HepG2 (cell line): ENCODE results near the gene SLC22A23.

ENCODE experiments used
- IRF2 ChIP-seq: IDR thresholded peaks from 2 replicates; pipeline ENCODE4 v1.6.1; 2018; ENCODE audit warnings: missing genetic modification reagents, missing compliant biosample characterization
- JUNB ChIP-seq: sonication (generic); formaldehyde crosslinking; IDR thresholded peaks from 2 replicates; pipeline ENCODE4 v1.8.0; 2022; ENCODE audit warnings: missing genetic modification reagents, mild to moderate bottlenecking, borderline replicate concordance
- PBX2 ChIP-seq: IDR thresholded peaks from 2 replicates; pipeline ENCODE4 v1.6.1; 2016; ENCODE audit warnings: control low read depth
- POLR2AphosphoS5 ChIP-seq: IDR thresholded peaks from 2 replicates; pipeline ENCODE4 v1.6.1; 2012; ENCODE audit warnings: low read depth, low read length
- SMC3 ChIP-seq: IDR thresholded peaks from 2 replicates; pipeline ENCODE4 v1.6.1; 2011; ENCODE audit warnings: low read length, improper control_type of control experiment
- TRIM24 ChIP-seq: sonication (generic); formaldehyde crosslinking; IDR thresholded peaks from 2 replicates; pipeline ENCODE4 v1.8.0; 2022; ENCODE audit warnings: mild to moderate bottlenecking, missing genetic modification reagents
- ZKSCAN1 ChIP-seq: fragments of 150-350 bp; IDR thresholded peaks from 2 replicates; pipeline ENCODE4 v1.6.1; 2014; ENCODE audit warnings: low read length
- ZNF672 ChIP-seq: sonication (generic); formaldehyde crosslinking; IDR thresholded peaks from 2 replicates; pipeline ENCODE4 v1.8.1; 2022; ENCODE audit warnings: missing genetic modification reagents

DNA sequence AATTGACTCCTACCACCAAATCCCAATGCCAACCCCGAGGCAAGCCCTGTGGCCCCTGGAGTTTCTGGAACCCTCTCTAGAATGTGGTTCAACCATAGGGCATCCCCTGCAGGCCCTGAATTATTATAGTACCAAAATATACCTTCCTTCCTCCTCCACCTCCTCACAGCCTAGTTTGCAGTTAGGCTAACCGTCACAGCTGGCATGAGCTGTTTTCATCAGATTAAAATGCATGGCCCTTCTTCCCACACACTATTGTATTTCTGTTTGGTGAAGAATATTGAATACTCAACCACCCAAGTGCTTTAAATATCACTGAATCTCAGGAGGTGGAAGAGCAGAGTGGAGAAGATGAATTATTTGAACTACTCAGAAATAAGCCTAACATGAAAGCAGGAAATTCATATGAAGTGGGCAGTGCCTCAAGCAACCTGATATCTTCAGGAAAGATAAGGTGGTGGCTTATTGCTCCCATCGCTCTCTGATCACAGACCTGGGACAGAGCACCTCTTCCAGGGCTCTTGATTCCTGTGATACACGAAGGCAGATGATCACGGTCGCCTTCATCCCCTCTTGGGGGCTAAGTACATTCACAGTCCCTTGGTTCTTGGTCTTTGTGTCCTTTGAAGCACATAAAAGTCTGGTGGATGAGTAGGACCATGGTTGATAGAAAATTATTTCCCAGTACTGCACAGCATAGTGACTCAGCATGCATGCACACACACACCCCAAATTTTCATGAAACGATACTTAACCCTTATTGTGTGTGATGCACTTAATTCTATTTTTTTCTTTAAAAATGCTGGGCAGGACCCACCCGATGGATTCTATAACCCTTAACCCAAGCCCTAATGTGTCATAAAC is 107.2 kb downstream of the SLC22A23 start:
- TF ChIP-seq JUNB (CRISPR knock-in tag) (no peak), IRF2 (no peak), POLR2AphosphoS5 (no peak), SMC3 (no peak), ZNF672 (CRISPR knock-in tag) (no peak), ZKSCAN1 (no peak), PBX2 (CRISPR knock-in tag) (no peak), TRIM24 (CRISPR knock-in tag) (no peak)
